Cerebellar cortex (tissue), 1 donor: ENCODE measurements around the gene FSTL5.
"Not testable (repeated sequence)": the region's sequence is repeated elsewhere in the genome, so short reads cannot be mapped to it uniquely, and the experiment has no call there.

Source experiments
- DNase-seq: peaks from one replicate; pipeline ENCODE4 v3.0.0-alpha.2; 2015; ENCODE audit warnings: low spot score

The FSTL5 gene

GRCh38 chr4:161841759-161842158 is 322.0 kb downstream of the FSTL5 start:
- peak; percentile 96 for DNase-seq

- DNase-seq, result peak; percentile 64
Measured at GRCh38 chr4:161829591-161829990, 334.2 kb downstream of the FSTL5 start.

- DNase-seq, result no peak
Measured at GRCh38 chr4:161828061-161828460, 335.7 kb downstream of the FSTL5 start.

- DNase-seq, result no peak
Measured at GRCh38 chr4:161827013-161827412, 336.8 kb downstream of the FSTL5 start.

GRCh38 chr4:161823450-161823849 is 340.4 kb downstream of the FSTL5 start:
- no peak for DNase-seq

GRCh38 chr4:161822174-161822573 is 341.6 kb downstream of the FSTL5 start:
- no peak for DNase-seq

- no peak for DNase-seq
Measured at GRCh38 chr4:161817914-161818313, 345.9 kb downstream of the FSTL5 start.

GRCh38 chr4:161816958-161817357 is 346.8 kb downstream of the FSTL5 start:
- no peak for DNase-seq

GRCh38 chr4:161815841-161816240 is 348.0 kb downstream of the FSTL5 start:
- DNase-seq, result peak; percentile 78

- no peak for DNase-seq
Measured at GRCh38 chr4:161813889-161814288, 349.9 kb downstream of the FSTL5 start.

GRCh38 chr4:161813389-161813788 is 350.4 kb downstream of the FSTL5 start:
- no peak for DNase-seq

GRCh38 chr4:161803171-161803570 is 360.6 kb downstream of the FSTL5 start:
- DNase-seq, result no peak

GRCh38 chr4:161799710-161800109 is 364.1 kb downstream of the FSTL5 start:
- no peak for DNase-seq

GRCh38 chr4:161792991-161793390 is 370.8 kb downstream of the FSTL5 start:
- DNase-seq, result no peak

GRCh38 chr4:161791796-161792556 is 371.8 kb downstream of the FSTL5 start:
- DNase-seq, result no peak

GRCh38 chr4:161767116-161767515 is 396.7 kb downstream of the FSTL5 start:
- DNase-seq, result no peak

- no peak for DNase-seq
Measured at GRCh38 chr4:161762796-161763195, 401.0 kb downstream of the FSTL5 start.

- DNase-seq, result no peak
Measured at GRCh38 chr4:161760008-161760407, 403.8 kb downstream of the FSTL5 start.

GRCh38 chr4:161758412-161758811 is 405.4 kb downstream of the FSTL5 start:
- DNase-seq, result not testable (repeated sequence)

- DNase-seq, result no peak
Measured at GRCh38 chr4:161728929-161729328, 434.9 kb downstream of the FSTL5 start.

GRCh38 chr4:161721947-161722346 is 441.9 kb downstream of the FSTL5 start:
- no peak for DNase-seq

GRCh38 chr4:161717084-161717483 is 446.7 kb downstream of the FSTL5 start:
- no peak for DNase-seq

- no peak for DNase-seq
Measured at GRCh38 chr4:161714931-161715330, 448.9 kb downstream of the FSTL5 start.
